GM12878 (cell line): ENCODE measurements around the gene CYP4V2.

Experiments used
- BRCA1 ChIP-seq: IDR thresholded peaks from 2 replicates; pipeline ENCODE4 v1.6.1; 2011; ENCODE audit warnings: low read depth, low read length, improper control_type of control experiment
- CEBPB ChIP-seq, 2 experiments: fragments of 150-350 bp in 1 of 2; IDR thresholded peaks; 2 replicates each; pipeline ENCODE4 v1.6.1; 2012 to 2014; ENCODE audit warnings: low read depth in 2 of 2, low read length in 2 of 2, borderline replicate concordance in 1 of 2, inconsistent platforms in 1 of 2
- CTCF ChIP-seq, 3 experiments: IDR thresholded peaks in 2 of 3; conservative IDR thresholded peaks in 1 of 3; 2 replicates each; pipeline ENCODE4 v1.5.1; 2011; ENCODE audit warnings: low read depth in 3 of 3, low read length in 3 of 3, mild to moderate bottlenecking in 3 of 3, control low read depth in 2 of 3, moderate library complexity in 2 of 3, inconsistent platforms in 1 of 3, mixed read lengths in 1 of 3; ENCODE audit not compliant: control insufficient read depth in 2 of 3, insufficient read depth in 1 of 3; ENCODE audit errors: extremely low read depth in 1 of 3
- EP300 ChIP-seq, 2 experiments: fragments of 150-350 bp in 1 of 2; IDR thresholded peaks; 2 replicates each; pipeline ENCODE4 v1.6.1; 2011 to 2012; ENCODE audit warnings: low read depth in 2 of 2, low read length in 2 of 2, borderline replicate concordance in 1 of 2, improper control_type of control experiment in 1 of 2, inconsistent platforms in 1 of 2; ENCODE audit not compliant: control insufficient read depth in 1 of 2
- EZH2 ChIP-seq: IDR thresholded peaks from 2 replicates; pipeline ENCODE4 v1.6.1; 2012; ENCODE audit warnings: low read depth, mild to moderate bottlenecking, control low read depth, inconsistent platforms, low read length, borderline replicate concordance; ENCODE audit not compliant: control insufficient read depth
- FOXK2 ChIP-seq: fragments of 450-650 bp; IDR thresholded peaks from 2 replicates; pipeline ENCODE4 v1.6.1; 2017; ENCODE audit warnings: mild to moderate bottlenecking, moderate library complexity
- GABPA ChIP-seq: IDR thresholded peaks from 2 replicates; pipeline ENCODE4 v1.6.1; 2014; ENCODE audit warnings: antibody characterized with exemption, low read depth, mild to moderate bottlenecking, inconsistent platforms
- JUNB ChIP-seq: IDR thresholded peaks from 2 replicates; pipeline ENCODE4 v1.6.1; 2016; ENCODE audit warnings: antibody characterized with exemption, mild to moderate bottlenecking
- NR2C2 ChIP-seq: IDR thresholded peaks from 2 replicates; pipeline ENCODE4 v1.6.1; 2011; ENCODE audit warnings: borderline replicate concordance, low read depth; ENCODE audit not compliant: control insufficient read depth, insufficient read length
- POLR2A ChIP-seq: IDR thresholded peaks from 2 replicates; pipeline ENCODE4 v1.6.1; 2011; ENCODE audit warnings: low read depth, mild to moderate bottlenecking, low read length
- USF1 ChIP-seq: IDR thresholded peaks from 2 replicates; pipeline ENCODE4 v1.6.1; 2011; ENCODE audit warnings: borderline replicate concordance, low read depth, mild to moderate bottlenecking, moderate library complexity, mixed read lengths, low read length; ENCODE audit not compliant: insufficient read depth; ENCODE audit errors: extremely low read length
- USF2 ChIP-seq: IDR thresholded peaks from 2 replicates; pipeline ENCODE4 v1.6.1; 2011; ENCODE audit warnings: low read depth, low read length, improper control_type of control experiment, borderline replicate concordance
- ZNF24 ChIP-seq: fragments of 450-650 bp; IDR thresholded peaks from 2 replicates; pipeline ENCODE4 v1.6.1; 2017; ENCODE audit warnings: antibody characterized with exemption, mild to moderate bottlenecking

- TF ChIP-seq BRCA1: no peak
- TF ChIP-seq POLR2A: no peak
- TF ChIP-seq ZNF24: no peak
- no peak for TF ChIP-seq GABPA
- no peak for TF ChIP-seq JUNB
- no peak for TF ChIP-seq NR2C2
- no peak for TF ChIP-seq EP300 (IDR thresholded peaks at IDR 0.05; ENCODE audit: borderline replicate concordance in 1 of 2, control insufficient read depth in 1 of 2, low read depth in 2 of 2, low read length in 2 of 2)
- TF ChIP-seq CTCF (IDR thresholded peaks at IDR 0.05 in 2 of 3, conservative IDR thresholded peaks at IDR 0.05 in 1 of 3; ENCODE audit: control insufficient read depth in 2 of 3, extremely low read depth in 1 of 3, insufficient read depth in 1 of 3, low read depth in 3 of 3, low read length in 3 of 3): no peak
- TF ChIP-seq FOXK2: no peak
- TF ChIP-seq CEBPB (IDR thresholded peaks at IDR 0.05; ENCODE audit: borderline replicate concordance in 1 of 2, low read depth in 2 of 2, low read length in 2 of 2): no peak
- TF ChIP-seq USF1: no peak
- no peak for TF ChIP-seq EZH2
- TF ChIP-seq USF2: no peak
Measured at GRCh38 chr4:186148336-186148975, 42.9 kb upstream of the CYP4V2 start.
